Activated CD4-positive, alpha-beta memory T cell treated with anti-CD3 and anti-CD28 coated beads, Interleukin-2, amount 10 ng/mL, durations not matched to agents 7 days and 5 days (primary cell): ENCODE data around the gene CTIF. TPM values are rescaled to one million over a fixed set of nuclear protein-coding genes. Genes with fewer than 3 reads are reported as not detected.
A peak's percentile ranks its signal among the peaks of the same experiment; 100 is the strongest.

Experiments
- CTCF ChIA-PET: fragments of 350-600 bp; sonication (Branson Sonifier 250); formaldehyde crosslinking; loops from one replicate; lab custom pipeline; 2021; ENCODE audit warnings: antibody characterized with exemption, inconsistent platforms; lab: Charles Lee
- POLR2A ChIA-PET: fragments of 350-600 bp; sonication (Branson Sonifier 250); formaldehyde crosslinking; loops from one replicate; lab custom pipeline; 2021; ENCODE audit warnings: antibody characterized with exemption; lab: Charles Lee
- DNase-seq: peaks from one replicate; pipeline ENCODE4 v3.0.0-alpha.2; 2020
- H3K27ac Mint-ChIP-seq: one replicate; pipeline ENCODE4 v1.8.0; 2021; ENCODE audit warnings: mild to moderate bottlenecking, mixed read lengths
- H3K27me3 Mint-ChIP-seq: one replicate; pipeline ENCODE4 v1.8.0; 2021; ENCODE audit warnings: mixed read lengths
- H3K36me3 Mint-ChIP-seq: one replicate; pipeline ENCODE4 v1.8.0; 2021; ENCODE audit warnings: low read depth, mixed read lengths
- H3K4me1 Mint-ChIP-seq: one replicate; pipeline ENCODE4 v1.8.0; 2021; ENCODE audit warnings: mixed read lengths
- H3K4me3 Mint-ChIP-seq: one replicate; pipeline ENCODE4 v1.8.0; 2021; ENCODE audit warnings: mild to moderate bottlenecking, mixed read lengths
- H3K9me3 Mint-ChIP-seq: one replicate; pipeline ENCODE4 v1.8.0; 2021; ENCODE audit warnings: mixed read lengths
- total RNA-seq, 2 experiments: library from RNA; stranded (reverse); gene quantifications; one replicate each; pipeline ENCODE4 v1.2.3, GENCODE V29; 2021

The CTIF gene
- total RNA-seq, 2 experiments from 2014 or later = 4.9 to 5.1 TPM

DNA sequence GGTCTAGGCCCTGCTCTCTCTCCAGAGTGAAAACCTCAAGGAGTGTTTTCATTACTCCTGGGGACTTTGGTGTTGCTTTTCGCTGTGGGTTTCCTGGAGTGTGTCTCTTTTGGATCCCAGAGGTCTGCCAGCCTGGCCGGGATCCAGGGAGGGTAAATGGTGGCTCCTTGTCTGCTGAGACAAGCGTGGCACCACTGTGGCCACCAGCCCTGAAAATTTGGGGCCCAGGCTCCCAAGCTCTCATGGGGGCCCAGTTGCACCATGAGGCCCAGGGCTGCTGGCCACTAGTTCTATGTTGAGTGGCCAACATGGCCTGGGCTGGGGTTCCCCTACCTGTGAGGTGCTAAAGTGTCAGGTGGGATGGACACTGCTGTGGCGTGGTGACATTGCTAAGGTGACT lies 144.8 kb downstream of the CTIF start:
- ChIA-PET CTCF (interaction anchor here (0.9 kb wide), 1 partner anchor 9 kb away, joined by 3 read pairs; no protein-coding TSS in a partner anchor), POLR2A (no interaction called here)
- DNase-seq = no peak
- no peaks in the 10 kb centered on the region for H3K27me3 Mint-ChIP-seq
- H3K9me3 Mint-ChIP-seq = no peaks in the 10 kb centered on the region
- H3K4me1 Mint-ChIP-seq = peaks cover 3% of the 10 kb centered on the region
- no peak overlapping the region for H3K27ac Mint-ChIP-seq
- no peak overlapping the region for H3K4me3 Mint-ChIP-seq
- no peaks in the 10 kb centered on the region for H3K36me3 Mint-ChIP-seq

DNA sequence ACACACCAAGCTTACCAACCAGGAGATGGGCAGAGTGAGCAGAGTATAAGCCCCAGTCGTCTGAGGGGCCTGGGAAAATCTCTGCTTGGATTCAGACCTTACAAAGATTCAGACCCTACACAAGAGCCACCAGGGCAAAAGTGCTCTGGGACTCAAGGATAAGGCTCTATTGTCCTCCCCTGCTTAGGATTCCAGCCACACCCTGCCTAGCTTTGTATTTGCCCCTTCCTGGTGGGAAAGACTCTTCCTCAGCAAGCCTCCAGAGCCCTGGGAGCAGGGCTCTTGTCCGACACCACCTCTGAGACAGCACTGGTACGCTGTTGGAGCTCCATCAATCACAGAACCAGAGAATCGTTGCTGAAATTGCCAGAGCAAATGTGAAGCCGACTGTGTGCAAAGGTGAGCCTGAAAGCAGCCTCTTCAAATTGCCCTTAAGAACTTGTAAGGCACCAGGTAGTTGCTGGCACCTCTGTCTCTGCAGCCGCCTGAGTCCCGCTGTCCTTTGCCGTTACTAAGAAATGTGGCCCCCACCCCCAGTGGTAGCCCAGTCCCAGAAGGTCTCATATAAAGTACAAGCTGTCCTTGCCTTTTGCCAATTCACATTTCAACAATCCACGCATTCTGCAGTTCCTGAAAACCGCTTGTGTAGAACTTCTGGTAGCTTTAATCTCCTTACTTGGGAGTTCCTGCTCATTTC lies 148.7 kb downstream of the CTIF start:
- Mint-ChIP-seq H3K4me1 (no peaks in the 10 kb centered on the region), H3K4me3 (no peak overlapping the region), H3K27me3 (no peaks in the 10 kb centered on the region), H3K9me3 (no peaks in the 10 kb centered on the region), H3K27ac (no peak overlapping the region), H3K36me3 (no peaks in the 10 kb centered on the region)
- ChIA-PET POLR2A (interaction anchor here (0.9 to 1.2 kb wide), 2 partner anchors 8 to 40 kb away, joined by 3 read pairs; no protein-coding TSS in a partner anchor), CTCF (interaction anchor here (0.7 kb wide), 1 partner anchor 38 kb away, joined by 3 read pairs; no protein-coding TSS in a partner anchor)
- no peak for DNase-seq

DNA sequence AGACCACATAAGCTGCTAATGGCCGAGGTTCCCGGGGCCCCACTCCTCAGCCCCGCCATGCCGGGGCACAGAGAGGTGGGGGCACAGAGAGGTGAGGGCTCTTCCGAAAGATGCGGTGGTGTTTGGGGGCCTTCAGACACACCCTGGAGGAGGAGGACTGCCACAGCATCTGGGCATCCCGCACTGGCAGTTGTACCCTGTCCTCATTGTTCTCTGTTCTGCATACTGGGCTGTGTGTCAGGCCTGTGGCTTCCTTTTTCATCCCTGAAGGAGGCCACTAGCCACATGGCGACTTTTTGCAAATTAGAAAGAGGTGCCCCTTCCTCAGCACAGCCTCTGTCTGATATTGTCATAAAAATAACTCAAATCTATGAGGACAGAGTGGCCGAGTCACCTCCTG lies 150.1 kb downstream of the CTIF start:
- CTCF ChIA-PET = no interaction called here
- Mint-ChIP-seq H3K27ac (no peak overlapping the region), H3K4me1 (no peaks in the 10 kb centered on the region), H3K9me3 (no peaks in the 10 kb centered on the region), H3K4me3 (no peak overlapping the region), H3K27me3 (no peaks in the 10 kb centered on the region), H3K36me3 (no peaks in the 10 kb centered on the region)
- DNase-seq = no peak
- POLR2A ChIA-PET = interaction anchor here (1.2 kb wide), 1 partner anchor 10 kb away, joined by 3 read pairs; no protein-coding TSS in a partner anchor

- Mint-ChIP-seq H3K36me3 (no peaks in the 10 kb centered on the region), H3K4me1 (no peaks in the 10 kb centered on the region), H3K27ac (no peak overlapping the region), H3K27me3 (no peaks in the 10 kb centered on the region), H3K4me3 (no peak overlapping the region), H3K9me3 (no peaks in the 10 kb centered on the region)
- CTCF ChIA-PET = no interaction called here
- DNase-seq = no peak
- POLR2A ChIA-PET = no interaction called here
Measured at GRCh38 chr18:48689548-48689947, 150.7 kb downstream of the CTIF start.

DNA sequence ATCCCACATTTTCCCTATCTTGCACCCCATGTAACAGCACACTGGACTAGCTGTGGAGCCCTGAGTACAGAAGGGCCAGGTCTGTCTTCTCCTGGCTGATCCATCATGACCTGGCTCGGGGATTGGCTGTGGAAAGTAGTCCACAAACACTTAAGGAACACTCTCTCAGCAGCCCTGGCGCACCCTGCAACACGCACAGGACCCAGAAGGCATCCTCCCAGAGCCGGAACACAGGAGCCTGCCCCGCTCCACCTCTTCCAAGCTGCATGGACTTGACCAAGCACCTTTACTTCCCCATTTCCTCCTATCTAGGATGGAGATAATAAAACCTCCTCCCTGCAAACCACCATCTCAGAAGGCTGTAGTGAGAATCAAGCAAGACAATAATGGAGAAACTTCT lies 151.7 kb downstream of the CTIF start:
- DNase-seq = no peak
- no peaks in the 10 kb centered on the region for H3K4me1 Mint-ChIP-seq
- POLR2A ChIA-PET = no interaction called here
- no peak overlapping the region for H3K4me3 Mint-ChIP-seq
- H3K27ac Mint-ChIP-seq = no peak overlapping the region
- H3K9me3 Mint-ChIP-seq = no peaks in the 10 kb centered on the region
- no peaks in the 10 kb centered on the region for H3K36me3 Mint-ChIP-seq
- H3K27me3 Mint-ChIP-seq = no peaks in the 10 kb centered on the region
- CTCF ChIA-PET = no interaction called here

DNA sequence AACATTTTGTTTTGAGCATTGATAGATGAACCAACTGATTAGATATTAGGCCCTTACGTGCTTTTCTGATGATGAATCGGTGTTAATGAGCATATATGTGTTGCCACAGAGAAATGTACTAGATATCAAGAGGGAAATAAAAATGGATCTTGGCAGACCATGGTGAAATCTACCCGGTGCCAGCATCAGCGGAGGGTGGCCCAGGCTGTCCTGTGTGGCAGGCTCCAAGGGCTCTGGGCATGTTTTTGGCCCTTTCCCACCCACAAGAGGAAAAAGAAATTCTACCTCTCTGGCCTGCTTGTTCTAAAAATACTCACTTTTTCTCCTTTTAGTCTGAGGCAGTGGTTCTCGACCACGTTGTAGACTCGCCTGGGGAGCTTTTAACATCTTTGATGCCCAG lies 154.2 kb downstream of the CTIF start:
- H3K9me3 Mint-ChIP-seq = no peaks in the 10 kb centered on the region
- H3K27me3 Mint-ChIP-seq = no peaks in the 10 kb centered on the region
- H3K4me3 Mint-ChIP-seq = no peak overlapping the region
- no peaks in the 10 kb centered on the region for H3K36me3 Mint-ChIP-seq
- H3K27ac Mint-ChIP-seq = no peak overlapping the region
- DNase-seq = no peak
- ChIA-PET POLR2A (no interaction called here), CTCF (no interaction called here)
- H3K4me1 Mint-ChIP-seq = peaks cover 2% of the 10 kb centered on the region

GRCh38 chr18:48693625-48694262 lies 154.9 kb downstream of the CTIF start:
- POLR2A ChIA-PET = no interaction called here
- CTCF ChIA-PET = interaction anchor here (1.5 kb wide), 1 partner anchor 9 kb away, joined by 3 read pairs; no protein-coding TSS in a partner anchor

GRCh38 chr18:48694295-48694694 lies 155.5 kb downstream of the CTIF start:
- H3K4me1 Mint-ChIP-seq = peaks cover 12% of the 10 kb centered on the region
- H3K36me3 Mint-ChIP-seq = no peaks in the 10 kb centered on the region
- H3K27me3 Mint-ChIP-seq = no peaks in the 10 kb centered on the region
- ChIA-PET POLR2A (no interaction called here), CTCF (interaction anchor here (1.5 kb wide), 1 partner anchor 9 kb away, joined by 3 read pairs; no protein-coding TSS in a partner anchor)
- no peak overlapping the region for H3K27ac Mint-ChIP-seq
- no peaks in the 10 kb centered on the region for H3K9me3 Mint-ChIP-seq
- DNase-seq = no peak
- H3K4me3 Mint-ChIP-seq = no peak overlapping the region

More at GRCh38 chr18:48693625-48694262, 154.9 kb downstream of the CTIF start:
- DNase-seq = no peak
- Mint-ChIP-seq H3K36me3 (no peaks in the 10 kb centered on the region), H3K27ac (no peak overlapping the region), H3K9me3 (no peaks in the 10 kb centered on the region), H3K27me3 (no peaks in the 10 kb centered on the region), H3K4me3 (no peak overlapping the region), H3K4me1 (peaks cover 7% of the 10 kb centered on the region)

DNA sequence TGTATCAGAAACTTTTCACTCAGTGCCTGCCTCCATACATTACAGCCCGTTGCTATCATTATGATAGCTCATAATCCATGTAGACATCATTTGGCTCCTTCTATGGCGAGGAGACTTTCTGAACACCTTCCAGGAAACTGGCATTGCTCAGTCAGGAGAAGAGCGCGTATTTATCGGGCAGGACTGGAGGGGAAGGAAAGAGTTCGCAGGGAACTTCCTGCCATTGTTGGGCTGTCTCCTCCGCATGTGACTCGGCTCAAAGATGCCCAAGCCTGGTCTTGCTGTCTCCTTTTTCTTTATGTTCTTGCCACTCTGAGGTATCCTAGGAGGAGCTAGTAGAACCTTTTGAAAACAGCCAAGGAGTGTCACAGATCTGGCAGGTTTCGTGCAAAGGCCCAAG lies 156.8 kb downstream of the CTIF start:
- no peaks in the 10 kb centered on the region for H3K27me3 Mint-ChIP-seq
- H3K36me3 Mint-ChIP-seq = no peaks in the 10 kb centered on the region
- H3K4me1 Mint-ChIP-seq = peaks cover 26% of the 10 kb centered on the region
- ChIA-PET POLR2A (no interaction called here), CTCF (interaction anchor here (0.8 kb wide), 1 partner anchor 251 kb away, joined by 3 read pairs; no protein-coding TSS in a partner anchor)
- H3K27ac Mint-ChIP-seq = no peak overlapping the region
- no peaks in the 10 kb centered on the region for H3K9me3 Mint-ChIP-seq
- no peak for DNase-seq
- H3K4me3 Mint-ChIP-seq = no peak overlapping the region

GRCh38 chr18:48696218-48696617 lies 157.4 kb downstream of the CTIF start:
- H3K27ac Mint-ChIP-seq = no peak overlapping the region
- DNase-seq = no peak
- CTCF ChIA-PET = interaction anchor here (0.8 kb wide), 1 partner anchor 251 kb away, joined by 3 read pairs; no protein-coding TSS in a partner anchor
- H3K4me3 Mint-ChIP-seq = no peak overlapping the region
- H3K36me3 Mint-ChIP-seq = no peaks in the 10 kb centered on the region
- H3K9me3 Mint-ChIP-seq = no peaks in the 10 kb centered on the region
- no peaks in the 10 kb centered on the region for H3K27me3 Mint-ChIP-seq
- POLR2A ChIA-PET = no interaction called here
- H3K4me1 Mint-ChIP-seq = peaks cover 31% of the 10 kb centered on the region

DNA sequence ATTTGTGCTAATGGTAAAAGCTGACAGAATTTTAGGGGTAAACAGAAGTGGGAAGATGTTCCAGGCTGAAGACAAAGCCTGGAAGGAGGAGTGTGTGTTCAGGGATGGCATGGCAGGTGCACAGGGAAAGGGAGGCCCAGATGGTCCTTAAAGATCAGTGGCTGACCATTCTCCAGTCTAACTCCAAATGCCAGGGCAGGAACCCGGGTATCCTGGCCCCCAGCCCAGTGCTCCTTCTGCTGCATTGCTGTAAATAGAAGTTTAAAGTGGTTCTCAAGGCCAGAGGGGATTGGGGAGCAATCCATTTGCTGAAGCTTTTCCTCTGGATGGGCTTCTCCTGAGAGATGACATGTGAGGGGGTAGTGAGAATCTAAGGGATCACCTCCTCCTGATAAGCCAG lies 158.6 kb downstream of the CTIF start:
- CTCF ChIA-PET = no interaction called here
- POLR2A ChIA-PET = no interaction called here
- Mint-ChIP-seq H3K9me3 (no peaks in the 10 kb centered on the region), H3K36me3 (no peaks in the 10 kb centered on the region), H3K4me1 (peaks cover 42% of the 10 kb centered on the region), H3K4me3 (no peak overlapping the region), H3K27ac (no peak overlapping the region), H3K27me3 (no peaks in the 10 kb centered on the region)
- no peak for DNase-seq

DNA sequence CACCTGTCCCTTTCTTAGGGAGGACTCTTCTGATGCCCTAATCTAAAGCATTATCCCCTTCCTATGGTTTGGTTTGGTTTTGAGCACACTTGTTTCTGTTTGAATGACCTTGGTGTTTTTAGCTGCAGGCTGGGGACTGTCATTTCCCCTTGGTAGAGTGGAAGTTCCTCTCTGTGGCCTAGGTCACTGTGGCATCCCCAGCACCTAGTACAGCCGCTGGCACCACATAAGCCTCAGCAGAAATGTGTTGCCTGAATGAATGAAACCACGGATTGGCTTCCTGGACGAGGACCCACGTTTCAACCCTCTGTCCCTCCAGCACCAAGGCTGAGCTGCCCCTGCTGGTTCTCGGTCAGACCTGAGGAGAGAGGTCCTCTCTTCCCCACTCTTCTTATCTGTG lies 159.9 kb downstream of the CTIF start:
- H3K4me3 Mint-ChIP-seq = no peak overlapping the region
- no peaks in the 10 kb centered on the region for H3K36me3 Mint-ChIP-seq
- H3K27ac Mint-ChIP-seq = peak overlapping the region; percentile 38
- POLR2A ChIA-PET = interaction anchor here (1.1 kb wide), 1 partner anchor 9 kb away, joined by 3 read pairs; no protein-coding TSS in a partner anchor
- no peaks in the 10 kb centered on the region for H3K27me3 Mint-ChIP-seq
- H3K4me1 Mint-ChIP-seq = peaks cover 55% of the 10 kb centered on the region
- peak; percentile 41 for DNase-seq
- no peaks in the 10 kb centered on the region for H3K9me3 Mint-ChIP-seq
- CTCF ChIA-PET = no interaction called here

GRCh38 chr18:48699761-48700160 lies 160.9 kb downstream of the CTIF start:
- no peak overlapping the region for H3K27ac Mint-ChIP-seq
- POLR2A ChIA-PET = interaction anchor here (1.1 kb wide), 1 partner anchor 8 kb away, joined by 3 read pairs; no protein-coding TSS in a partner anchor

More at GRCh38 chr18:48699761-48700160, 160.9 kb downstream of the CTIF start:
- no peak overlapping the region for H3K4me3 Mint-ChIP-seq
- H3K27me3 Mint-ChIP-seq = no peaks in the 10 kb centered on the region
- CTCF ChIA-PET = no interaction called here
- H3K9me3 Mint-ChIP-seq = no peaks in the 10 kb centered on the region
- no peaks in the 10 kb centered on the region for H3K36me3 Mint-ChIP-seq
- DNase-seq = no peak
- peaks cover 60% of the 10 kb centered on the region for H3K4me1 Mint-ChIP-seq
